Nucleus accumbens (tissue), 56 donors: ENCODE measurements around the gene MUC12.
A peak's percentile ranks its signal among the peaks of the same experiment; 100 is the strongest.
"Not testable (repeated sequence)": the region's sequence is repeated elsewhere in the genome, so short reads cannot be mapped to it uniquely, and the experiment has no call there.

Experiments used
- DNase-seq, 56 donors: peaks; one replicate each; lab custom pipeline; 2025; lab: John Stamatoyannopoulos, UW

The MUC12 gene

DNA sequence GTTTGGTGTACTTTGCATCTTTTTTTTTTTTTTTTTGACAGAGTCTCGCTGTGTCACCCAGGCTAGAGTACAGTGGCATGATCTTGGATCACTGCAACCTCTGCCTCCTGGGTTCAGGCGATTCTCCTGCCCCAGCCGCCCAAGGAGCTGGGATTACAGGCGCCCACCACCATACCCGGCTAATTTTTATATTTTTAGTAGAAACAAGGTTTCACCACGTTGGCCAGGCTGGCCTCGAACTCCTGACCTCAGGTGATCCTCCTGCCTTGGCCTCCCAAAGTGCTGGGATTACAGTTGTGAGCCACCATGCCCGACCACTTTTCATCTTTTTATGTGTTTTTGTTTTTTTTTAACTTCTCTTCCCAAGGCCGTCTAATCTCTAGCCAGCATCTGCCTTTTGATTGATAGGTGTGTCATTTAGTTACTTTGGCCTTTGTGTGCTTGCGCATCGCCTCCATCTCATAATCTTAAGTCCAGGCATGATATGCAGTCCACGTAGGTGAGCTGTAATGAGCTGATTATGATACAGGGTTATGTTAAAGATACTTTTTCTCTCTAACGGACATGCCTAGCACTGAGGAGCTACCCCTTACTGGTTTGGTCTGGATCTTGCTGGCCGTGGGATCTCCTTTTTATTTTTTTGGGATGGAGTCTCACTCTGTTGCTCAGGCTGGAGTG is 15.0 kb downstream of the MUC12 start:
- DNase-seq, result not testable (repeated sequence)

DNA sequence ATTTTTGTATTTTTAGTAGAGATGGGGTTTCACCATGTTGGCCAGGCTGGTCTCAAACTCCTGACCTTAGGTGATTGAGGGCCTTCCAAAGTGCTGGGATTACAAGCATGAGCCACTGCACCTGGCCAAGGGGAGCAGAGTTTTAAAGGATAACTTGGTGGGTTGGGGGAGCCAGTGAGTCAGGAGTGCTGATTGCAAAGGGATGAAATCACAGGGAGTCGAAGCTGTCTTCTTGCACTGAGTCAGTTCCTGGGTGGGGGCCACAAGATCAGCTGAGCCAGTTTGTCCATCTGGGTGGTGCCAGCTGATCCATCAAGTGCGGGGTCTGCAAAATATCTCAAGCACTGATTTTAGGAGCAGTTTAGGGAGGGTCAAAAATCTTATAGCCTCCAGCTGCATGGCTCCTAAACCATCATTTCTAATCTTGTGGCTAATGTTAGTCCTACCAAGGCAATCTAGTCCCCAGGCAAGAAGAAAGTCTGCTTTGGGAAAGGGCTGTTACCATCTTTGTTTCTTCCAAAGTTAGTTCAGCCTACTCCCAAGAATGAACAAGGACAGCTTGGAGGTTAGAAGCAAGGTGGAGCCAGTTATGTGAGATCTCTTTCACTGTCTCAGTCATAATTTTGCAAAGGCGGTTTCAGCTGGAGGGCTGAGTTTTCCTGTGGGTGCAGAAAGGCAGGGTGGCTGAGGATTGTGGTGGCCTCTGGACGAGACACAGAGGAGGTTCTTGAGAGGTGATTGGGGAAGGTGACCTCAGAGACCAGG is 15.8 kb downstream of the MUC12 start:
- DNase-seq, result peak in 1 of 56 donors; percentile 0

DNA sequence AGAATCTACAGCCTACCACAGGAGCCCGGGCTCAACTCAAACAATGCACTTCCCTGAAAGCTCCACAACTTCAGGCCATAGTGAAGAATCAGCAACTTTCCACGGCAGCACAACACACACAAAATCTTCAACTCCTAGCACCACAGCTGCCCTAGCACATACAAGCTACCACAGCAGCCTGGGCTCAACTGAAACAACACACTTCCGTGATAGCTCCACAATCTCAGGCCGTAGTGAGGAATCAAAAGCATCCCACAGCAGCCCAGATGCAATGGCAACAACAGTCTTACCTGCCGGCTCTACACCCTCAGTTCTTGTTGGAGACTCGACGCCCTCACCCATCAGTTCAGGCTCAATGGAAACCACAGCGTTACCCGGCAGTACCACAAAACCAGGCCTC is 22.3 kb downstream of the MUC12 start:
- no peak for DNase-seq

DNA sequence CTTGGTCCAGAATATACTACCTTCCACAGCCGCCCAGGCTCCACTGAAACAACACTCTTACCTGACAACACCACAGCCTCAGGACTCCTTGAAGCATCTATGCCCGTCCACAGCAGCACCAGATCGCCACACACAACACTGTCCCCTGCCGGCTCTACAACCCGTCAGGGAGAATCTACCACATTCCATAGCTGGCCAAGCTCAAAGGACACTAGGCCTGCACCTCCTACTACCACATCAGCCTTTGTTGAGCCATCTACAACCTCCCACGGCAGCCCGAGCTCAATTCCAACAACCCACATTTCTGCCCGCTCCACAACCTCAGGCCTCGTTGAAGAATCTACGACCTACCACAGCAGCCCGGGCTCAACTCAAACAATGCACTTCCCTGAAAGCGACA is 22.9 kb downstream of the MUC12 start:
- not testable (repeated sequence) for DNase-seq

DNA sequence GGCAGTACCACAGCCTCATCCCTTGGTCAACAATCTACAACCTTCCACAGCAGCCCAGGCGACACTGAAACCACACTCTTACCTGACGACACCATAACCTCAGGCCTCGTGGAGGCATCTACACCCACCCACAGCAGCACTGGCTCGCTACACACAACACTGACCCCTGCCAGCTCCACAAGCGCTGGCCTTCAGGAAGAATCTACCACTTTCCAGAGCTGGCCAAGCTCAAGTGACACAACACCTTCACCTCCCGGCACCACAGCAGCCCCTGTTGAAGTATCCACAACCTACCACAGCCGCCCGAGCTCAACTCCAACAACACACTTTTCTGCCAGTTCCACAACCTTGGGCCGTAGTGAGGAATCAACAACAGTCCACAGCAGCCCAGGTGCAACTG is 25.3 kb downstream of the MUC12 start:
- not testable (repeated sequence) for DNase-seq

DNA sequence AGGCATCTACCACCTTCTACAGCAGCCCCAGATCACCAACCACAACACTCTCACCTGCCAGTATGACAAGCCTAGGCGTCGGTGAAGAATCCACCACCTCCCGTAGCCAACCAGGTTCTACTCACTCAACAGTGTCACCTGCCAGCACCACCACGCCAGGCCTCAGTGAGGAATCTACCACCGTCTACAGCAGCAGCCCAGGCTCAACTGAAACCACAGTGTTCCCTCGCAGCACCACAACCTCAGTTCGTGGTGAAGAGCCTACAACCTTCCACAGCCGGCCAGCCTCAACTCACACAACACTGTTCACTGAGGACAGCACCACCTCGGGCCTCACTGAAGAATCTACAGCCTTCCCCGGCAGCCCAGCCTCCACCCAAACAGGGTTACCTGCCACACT is 29.2 kb downstream of the MUC12 start:
- not testable (repeated sequence) for DNase-seq

DNA sequence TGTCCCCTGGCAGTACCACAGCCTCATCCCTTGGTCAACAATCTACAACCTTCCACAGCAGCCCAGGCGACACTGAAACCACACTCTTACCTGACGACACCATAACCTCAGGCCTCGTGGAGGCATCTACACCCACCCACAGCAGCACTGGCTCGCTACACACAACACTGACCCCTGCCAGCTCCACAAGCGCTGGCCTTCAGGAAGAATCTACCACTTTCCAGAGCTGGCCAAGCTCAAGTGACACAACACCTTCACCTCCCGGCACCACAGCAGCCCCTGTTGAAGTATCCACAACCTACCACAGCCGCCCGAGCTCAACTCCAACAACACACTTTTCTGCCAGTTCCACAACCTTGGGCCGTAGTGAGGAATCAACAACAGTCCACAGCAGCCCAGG is 30.0 kb downstream of the MUC12 start:
- not testable (repeated sequence) for DNase-seq

DNA sequence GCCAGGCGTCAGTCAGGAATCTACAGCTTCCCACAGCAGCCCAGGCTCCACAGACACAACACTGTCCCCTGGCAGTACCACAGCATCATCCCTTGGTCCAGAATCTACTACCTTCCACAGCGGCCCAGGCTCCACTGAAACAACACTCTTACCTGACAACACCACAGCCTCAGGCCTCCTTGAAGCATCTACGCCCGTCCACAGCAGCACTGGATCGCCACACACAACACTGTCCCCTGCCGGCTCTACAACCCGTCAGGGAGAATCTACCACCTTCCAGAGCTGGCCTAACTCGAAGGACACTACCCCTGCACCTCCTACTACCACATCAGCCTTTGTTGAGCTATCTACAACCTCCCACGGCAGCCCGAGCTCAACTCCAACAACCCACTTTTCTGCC is 30.7 kb downstream of the MUC12 start:
- DNase-seq, result not testable (repeated sequence)

DNA sequence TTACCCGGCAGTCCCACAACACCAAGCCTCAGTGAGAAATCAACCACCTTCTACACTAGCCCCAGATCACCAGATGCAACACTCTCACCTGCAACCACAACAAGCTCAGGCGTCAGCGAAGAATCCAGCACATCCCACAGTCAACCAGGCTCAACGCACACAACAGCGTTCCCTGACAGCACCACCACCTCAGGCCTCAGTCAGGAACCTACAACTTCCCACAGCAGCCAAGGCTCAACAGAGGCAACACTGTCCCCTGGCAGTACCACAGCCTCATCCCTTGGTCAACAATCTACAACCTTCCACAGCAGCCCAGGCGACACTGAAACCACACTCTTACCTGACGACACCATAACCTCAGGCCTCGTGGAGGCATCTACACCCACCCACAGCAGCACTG is 33.0 kb downstream of the MUC12 start:
- not testable (repeated sequence) for DNase-seq

DNA sequence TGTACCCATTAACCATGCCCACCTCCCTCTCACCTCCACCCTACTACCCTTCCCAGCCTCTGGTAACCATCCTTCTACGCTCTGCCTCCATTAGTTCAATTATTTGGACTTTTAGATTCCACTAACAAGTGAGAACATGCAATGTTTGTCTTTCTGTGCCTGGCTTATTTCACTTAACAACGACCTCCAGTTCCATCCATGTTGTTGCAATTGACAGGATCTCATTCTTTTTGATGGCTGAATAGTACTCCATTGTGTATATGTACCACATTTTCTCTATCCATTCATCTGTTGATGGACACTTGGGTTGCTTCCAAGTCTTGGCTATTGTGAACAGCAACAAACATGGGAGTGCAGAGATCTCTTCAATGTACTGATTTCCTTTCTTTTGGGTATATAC is 38.0 kb downstream of the MUC12 start:
- not testable (repeated sequence) for DNase-seq

DNA sequence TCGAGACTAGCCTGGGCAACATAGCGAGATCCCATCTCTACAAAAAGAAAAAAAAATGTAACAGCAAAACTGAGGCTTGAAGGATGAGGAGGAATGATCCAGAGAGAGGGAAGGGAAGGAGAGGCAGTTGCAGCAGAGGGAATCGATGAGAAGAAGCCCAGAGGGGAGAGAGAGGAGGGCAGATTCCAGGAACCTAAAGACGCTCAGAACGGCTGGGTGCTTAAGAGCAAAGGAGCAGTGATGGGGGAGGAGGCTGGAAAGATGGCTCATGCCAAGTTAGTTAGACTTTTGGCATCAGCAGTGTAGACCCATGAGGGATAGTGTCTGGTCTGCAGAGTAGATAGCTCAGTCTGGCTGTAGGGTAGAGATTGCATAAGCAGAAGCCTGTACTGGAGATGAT is 40.3 kb downstream of the MUC12 start:
- DNase-seq, result no peak

DNA sequence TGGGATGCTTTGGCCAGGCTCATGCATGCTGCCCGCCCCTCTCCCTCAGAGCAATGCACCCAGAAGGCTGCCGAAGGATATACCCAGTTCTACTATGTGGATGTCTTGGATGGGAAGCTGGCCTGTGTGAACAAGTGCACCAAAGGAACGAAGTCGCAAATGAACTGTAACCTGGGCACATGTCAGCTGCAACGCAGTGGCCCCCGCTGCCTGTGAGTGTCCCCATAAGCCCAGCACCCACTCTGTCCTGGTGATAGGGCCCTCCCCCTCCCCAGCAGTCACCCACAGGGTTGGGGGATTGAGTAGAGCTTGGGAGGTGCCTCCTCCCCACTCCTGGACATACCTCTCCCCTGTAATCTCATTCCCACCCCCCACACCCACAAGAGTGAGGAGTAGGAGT is 43.6 kb downstream of the MUC12 start:
- no peak for DNase-seq

DNA sequence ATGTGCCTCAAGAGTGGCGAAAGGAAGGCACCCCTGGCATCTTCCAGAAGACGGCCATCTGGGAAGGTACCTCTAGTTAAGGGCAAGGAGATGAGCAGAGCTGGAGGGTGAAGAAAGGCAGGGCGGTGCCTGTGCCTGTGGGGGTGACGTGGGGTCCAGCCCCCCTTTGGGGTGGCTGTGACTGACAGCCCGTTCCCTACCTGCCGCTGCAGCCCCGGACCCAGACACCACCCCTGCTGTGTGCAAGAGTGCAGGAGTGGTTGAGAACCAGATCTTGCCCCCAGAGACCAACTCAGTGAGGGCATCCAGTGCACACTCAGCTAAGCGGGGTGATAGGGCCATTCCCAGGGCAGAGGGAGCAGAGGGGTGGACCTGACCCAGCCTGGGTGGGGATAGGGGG is 46.3 kb downstream of the MUC12 start:
- DNase-seq, result no peak

DNA sequence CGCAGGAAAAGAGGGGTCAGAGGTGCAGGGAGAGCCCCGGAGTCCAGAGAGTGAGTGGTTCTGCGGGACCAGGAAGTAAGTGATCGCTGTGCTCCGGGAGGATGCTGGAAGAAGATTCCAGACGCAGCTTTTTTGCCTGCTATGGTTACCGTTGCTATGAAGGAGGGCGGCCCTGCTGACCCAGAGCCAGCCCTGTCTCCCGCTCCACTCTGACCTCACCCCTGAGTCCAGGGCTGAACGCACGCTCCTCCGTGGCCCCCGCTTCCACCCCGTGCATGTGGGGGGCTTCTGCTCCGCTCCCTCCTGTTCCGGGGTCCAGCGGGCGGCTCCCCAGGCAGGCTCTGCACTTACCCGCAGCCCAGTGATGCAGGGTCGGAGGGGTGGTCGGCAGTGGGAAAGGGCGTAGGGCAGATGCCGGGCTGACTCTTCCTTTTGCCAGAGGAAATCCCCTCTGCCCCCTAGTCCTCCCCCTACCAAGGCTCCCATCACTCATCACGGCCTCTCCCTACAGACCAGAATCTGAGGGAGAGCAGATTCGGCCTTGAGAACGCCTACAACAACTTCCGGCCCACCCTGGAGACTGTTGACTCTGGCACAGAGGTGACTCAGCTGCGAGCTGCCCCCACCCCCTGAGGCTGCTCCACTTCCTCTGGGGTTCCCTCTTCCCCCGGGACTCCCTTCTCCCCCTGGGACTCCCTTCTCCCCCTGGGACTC is 47.9 kb downstream of the MUC12 start:
- DNase-seq, result peak in 9 of 56 donors; percentile 1 to 70 (median 12)

DNA sequence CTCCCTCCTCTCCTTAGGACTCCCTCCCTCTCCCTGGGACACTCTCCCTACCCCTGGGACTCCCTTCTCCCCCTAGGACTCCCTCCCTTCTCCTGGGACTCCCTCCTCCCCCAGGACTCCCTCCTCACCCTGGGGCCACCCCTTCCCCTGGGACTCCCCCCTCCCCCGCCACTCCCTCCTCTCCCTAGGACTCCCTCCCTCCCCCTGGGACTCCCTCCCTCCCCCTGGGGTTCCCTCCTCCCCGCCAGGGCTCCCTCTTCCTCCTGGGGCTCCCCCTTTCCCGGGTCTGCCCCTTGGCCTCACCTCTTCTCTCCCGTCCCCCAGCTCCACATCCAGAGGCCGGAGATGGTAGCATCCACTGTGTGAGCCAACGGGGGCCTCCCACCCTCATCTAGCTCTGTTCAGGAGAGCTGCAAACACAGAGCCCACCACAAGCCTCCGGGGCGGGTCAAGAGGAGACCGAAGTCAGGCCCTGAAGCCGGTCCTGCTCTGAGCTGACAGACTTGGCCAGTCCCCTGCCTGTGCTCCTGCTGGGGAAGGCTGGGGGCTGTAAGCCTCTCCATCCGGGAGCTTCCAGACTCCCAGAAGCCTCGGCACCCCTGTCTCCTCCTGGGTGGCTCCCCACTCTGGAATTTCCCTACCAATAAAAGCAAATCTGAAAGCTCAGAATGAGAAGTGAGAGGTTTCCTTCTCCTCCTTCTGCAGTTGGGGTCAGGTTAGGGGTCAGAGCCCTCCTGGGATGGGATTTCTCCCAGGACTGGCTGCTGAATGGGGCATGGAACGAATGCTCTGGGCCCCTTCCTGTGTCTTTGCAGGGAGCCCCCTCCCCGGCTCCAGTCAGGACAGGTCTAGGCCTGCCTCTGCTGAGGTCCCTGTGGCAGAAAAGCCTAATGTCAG is 49.2 kb downstream of the MUC12 start:
- peak in 1 of 56 donors; percentile 31 for DNase-seq

DNA sequence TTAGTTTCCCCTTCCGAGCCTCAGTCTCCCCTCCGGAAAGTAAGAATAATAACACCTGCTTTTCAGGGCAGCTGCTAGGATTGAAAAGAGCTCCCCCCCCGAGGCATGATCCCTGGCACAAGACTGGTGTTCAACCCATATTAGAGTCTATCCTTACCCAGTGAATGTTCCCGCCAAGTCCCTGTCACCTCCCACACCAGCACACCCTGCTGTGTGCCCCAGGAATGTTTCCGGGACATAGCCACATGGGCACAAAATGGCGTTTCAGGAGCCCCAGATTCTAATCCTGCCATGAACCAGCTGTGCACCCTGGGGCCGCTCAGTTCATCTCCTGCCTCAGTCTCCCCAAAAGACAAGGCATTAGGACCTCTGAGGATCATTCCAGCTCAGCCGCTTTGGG is 51.1 kb downstream of the MUC12 start:
- DNase-seq, result no peak

DNA sequence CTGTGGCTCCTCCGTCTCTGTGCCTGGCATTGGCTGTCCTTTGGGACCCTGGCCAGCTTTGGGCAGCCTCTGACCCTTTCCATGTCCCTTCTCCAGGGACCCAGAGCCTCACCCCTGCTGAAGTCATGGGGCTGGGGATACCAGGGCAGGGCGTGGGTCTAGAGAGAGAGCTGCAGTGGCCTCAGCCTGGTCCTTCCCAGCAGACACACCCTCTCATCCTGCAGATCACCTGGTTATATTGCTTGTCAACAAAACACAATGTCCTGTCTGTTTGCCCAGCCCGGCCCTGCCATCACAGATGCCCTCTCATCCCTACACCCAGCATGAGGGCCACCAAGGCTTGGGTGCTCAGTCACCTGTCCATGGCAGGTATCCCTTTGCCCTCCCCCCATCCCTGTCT is 52.3 kb downstream of the MUC12 start:
- DNase-seq, result no peak

DNA sequence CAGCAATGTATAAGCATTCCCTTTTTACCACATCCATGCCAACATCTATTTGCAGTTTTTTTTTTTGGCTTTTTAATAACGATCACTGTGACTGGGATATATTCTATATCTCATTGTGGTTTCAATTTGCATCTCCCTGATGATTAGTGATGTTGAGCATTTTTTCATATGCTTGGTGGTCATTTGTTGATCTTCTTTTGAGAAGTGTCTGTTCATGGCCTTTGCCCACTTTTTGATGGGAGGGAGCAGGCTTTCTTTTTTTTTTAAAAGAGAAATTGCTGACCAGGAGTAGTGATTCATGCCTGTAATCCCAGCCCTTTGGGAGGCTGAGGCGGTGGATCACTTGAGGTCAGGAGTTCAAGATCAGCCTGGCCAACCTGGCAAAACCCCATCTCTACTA is 54.5 kb downstream of the MUC12 start:
- no peak for DNase-seq

DNA sequence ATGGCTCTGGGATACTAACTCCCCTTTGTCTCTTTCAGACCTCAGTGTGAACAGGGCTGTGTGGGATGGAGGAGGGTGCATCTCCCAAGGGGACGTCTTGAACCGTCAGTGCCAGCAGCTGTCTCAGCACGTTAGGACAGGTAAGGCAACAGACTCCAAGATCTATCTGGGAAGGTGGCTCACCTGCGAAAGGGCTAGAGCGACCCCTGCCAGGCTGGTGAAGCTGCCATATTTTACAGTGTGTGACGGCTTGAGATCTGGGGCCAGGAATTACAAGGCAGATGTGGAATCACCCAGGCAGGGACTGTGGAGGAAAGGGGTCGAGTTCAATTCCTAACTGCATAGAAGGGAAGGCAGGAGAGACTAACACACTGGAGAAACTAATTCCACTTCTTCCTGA is 61.7 kb downstream of the MUC12 start:
- DNase-seq, result no peak

DNA sequence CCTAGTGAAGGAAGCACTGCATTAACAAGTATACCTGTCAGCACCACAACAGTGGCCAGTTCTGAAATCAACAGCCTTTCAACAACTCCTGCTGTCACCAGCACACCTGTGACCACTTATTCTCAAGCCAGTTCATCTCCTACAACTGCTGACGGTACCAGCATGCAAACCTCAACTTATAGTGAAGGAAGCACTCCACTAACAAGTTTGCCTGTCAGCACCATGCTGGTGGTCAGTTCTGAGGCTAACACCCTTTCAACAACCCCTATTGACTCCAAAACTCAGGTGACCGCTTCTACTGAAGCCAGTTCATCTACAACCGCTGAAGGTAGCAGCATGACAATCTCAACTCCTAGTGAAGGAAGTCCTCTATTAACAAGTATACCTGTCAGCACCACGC is 66.6 kb downstream of the MUC12 start:
- DNase-seq, result no peak

DNA sequence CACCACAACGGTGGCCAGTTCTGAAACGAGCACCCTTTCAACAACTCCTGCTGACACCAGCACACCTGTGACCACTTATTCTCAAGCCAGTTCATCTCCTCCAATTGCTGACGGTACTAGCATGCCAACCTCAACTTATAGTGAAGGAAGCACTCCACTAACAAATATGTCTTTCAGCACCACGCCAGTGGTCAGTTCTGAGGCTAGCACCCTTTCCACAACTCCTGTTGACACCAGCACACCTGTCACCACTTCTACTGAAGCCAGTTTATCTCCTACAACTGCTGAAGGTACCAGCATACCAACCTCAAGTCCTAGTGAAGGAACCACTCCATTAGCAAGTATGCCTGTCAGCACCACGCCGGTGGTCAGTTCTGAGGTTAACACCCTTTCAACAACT is 71.9 kb downstream of the MUC12 start:
- not testable (repeated sequence) for DNase-seq
